ENCODE data around the gene TXNDC9.
"Not testable (repeated sequence)": the region's sequence is repeated elsewhere in the genome, so short reads cannot be mapped to it uniquely, and the experiment has no call there.

The TXNDC9 gene

DNA sequence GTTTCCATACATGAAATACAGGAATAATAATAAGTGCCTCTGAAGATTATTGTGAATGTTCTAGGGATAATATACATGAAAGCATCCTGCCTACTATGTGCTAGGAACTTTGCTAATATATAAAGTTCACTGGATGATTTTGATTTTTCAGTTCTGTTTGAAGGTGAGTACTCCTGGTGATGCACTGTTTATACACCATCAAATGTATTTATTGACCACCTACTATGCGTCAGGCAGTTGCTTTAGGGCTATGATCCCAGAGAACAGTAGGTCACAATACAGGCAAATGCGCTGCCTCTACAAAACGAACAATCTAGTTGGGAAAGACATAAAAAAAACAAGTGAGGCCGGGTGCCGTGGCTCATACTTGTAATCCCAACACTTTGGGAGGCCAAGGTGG is 10.7 kb downstream of the TXNDC9 start:
- TF ChIP-seq ZFX (IDR thresholded peaks at IDR 0.05; ENCODE audit: borderline replicate concordance), result no peak
- no peak for TF ChIP-seq CTCF (IDR thresholded peaks at IDR 0.05)
- no peak overlapping the region for H3K27ac ChIP-seq

- not testable (repeated sequence) for H3K27ac ChIP-seq
These were observed 18.3 kb downstream of the TXNDC9 start for GRCh38 chr2:99317873-99318200.

GRCh38 chr2:99317161-99317872 is 18.8 kb downstream of the TXNDC9 start:
- no peak for TF ChIP-seq CTCF (IDR thresholded peaks at IDR 0.05)
- TF ChIP-seq ZFX (IDR thresholded peaks at IDR 0.05; ENCODE audit: borderline replicate concordance), result no peak
- H3K27ac ChIP-seq, result no peak overlapping the region

- not testable (repeated sequence) for H3K27ac ChIP-seq
These were observed 35.0 kb downstream of the TXNDC9 start, which contains the start of gene LYG1 for GRCh38 chr2:99301097-99301496. LYG1 (minus strand) TSS chr2:99301197; CDS start chr2:99295670, 5,527 bp downstream.

DNA sequence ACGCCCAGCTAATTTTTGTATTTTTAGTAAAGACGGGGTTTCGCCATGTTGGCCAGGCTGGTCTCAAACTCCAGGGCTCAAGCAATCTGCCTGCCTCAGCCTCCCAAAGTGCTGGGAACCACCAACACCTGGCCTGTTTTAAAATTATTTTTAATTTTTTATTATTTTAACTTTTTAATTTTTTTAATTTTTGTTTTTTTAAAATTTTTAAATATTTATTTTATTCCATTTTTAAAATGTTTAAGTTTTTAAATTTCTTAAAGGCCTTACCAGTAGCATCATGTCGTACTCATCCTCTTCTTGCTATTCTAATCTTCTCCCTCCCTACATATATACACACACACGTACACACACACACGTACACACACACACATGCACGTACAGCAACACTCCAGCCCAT is 36.6 kb downstream of the TXNDC9 start:
- no peak for TF ChIP-seq ZFX (IDR thresholded peaks at IDR 0.05; ENCODE audit: borderline replicate concordance)
- no peak for TF ChIP-seq CTCF (IDR thresholded peaks at IDR 0.05)
- no peak overlapping the region for H3K27ac ChIP-seq

GRCh38 chr2:99297994-99298393 is 38.1 kb downstream of the TXNDC9 start:
- TF ChIP-seq ZFX (IDR thresholded peaks at IDR 0.05; ENCODE audit: borderline replicate concordance) (no peak), CTCF (IDR thresholded peaks at IDR 0.05) (no peak)
- no peak overlapping the region for H3K27ac ChIP-seq

DNA sequence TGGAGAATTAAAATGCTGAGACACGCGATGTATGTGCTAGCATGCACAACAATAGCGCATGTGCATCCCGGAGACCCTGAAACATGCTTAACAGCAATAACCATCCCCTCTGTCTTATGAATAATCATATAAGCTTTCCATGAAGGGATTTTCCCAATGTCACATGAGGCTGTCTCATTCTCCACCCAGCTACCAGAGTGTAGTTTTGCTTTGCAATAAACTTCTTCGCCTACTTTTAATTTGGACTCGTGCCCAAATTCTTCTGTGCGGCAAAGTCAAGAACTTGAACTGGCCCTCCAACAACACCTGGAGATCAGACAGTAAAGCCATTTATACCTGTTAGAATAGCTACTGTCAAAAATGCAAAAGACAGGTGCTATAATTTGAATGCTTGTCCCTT is 50.6 kb downstream of the TXNDC9 start:
- no peak for TF ChIP-seq ZFX (IDR thresholded peaks at IDR 0.05; ENCODE audit: borderline replicate concordance)
- no peak for TF ChIP-seq CTCF (IDR thresholded peaks at IDR 0.05)
- H3K27ac ChIP-seq, result no peak overlapping the region

DNA sequence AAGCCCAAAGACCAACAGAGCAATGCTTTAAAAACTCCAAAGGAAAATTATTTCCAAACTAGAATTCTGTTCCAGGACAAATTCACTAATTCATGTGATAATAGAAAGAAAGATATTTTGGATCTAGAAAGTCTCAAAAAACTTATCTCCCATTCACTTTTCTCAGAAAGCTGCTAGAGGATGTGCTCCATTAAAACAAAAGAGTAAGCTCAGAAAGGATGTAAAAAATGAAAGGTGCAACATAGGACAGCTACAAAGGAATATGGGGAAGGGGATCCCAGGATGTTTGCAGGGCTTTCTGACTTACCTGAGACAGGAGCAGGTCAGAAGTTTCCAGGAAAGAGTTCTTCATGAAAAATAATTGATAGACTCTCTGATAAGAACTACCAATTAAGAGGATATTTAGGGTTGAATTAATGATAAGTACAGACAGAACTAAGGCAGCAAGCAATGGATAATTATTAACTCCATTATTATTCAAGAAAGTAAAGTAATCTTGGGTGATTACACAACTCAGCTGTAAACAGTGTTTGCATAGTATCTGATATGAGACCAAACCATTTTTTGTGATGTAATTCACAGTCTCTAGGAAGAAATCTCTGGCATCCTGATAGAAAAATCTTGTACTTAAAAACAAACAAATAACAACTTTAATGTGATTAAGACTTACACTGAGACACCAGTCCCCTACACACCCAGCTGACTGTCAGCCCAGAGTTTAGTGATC is 56.0 kb downstream of the TXNDC9 start:
- no peak for TF ChIP-seq ZFX (IDR thresholded peaks at IDR 0.05; ENCODE audit: borderline replicate concordance)
- no peak for TF ChIP-seq CTCF (IDR thresholded peaks at IDR 0.05)
- H3K27ac ChIP-seq, result no peak overlapping the region
